HepG2 (cell line): ENCODE results near the gene MORC4. TPM values are rescaled to one million over a fixed set of nuclear protein-coding genes. Genes with fewer than 3 reads are reported as not detected.
A peak's percentile ranks its signal among the peaks of the same experiment; 100 is the strongest.

Experiments used
- BORCS8-MEF2B ChIP-seq: sonication (generic); formaldehyde crosslinking; IDR thresholded peaks from 2 replicates; pipeline ENCODE4 v1.8.0; 2022; ENCODE audit warnings: mild to moderate bottlenecking, missing genetic modification reagents
- ELF3 ChIP-seq: IDR thresholded peaks from 2 replicates; pipeline ENCODE4 v1.6.1; 2016; ENCODE audit warnings: missing genetic modification reagents, missing compliant biosample characterization
- MAFK ChIP-seq, 2 experiments: IDR thresholded peaks in 1 of 2; conservative IDR thresholded peaks in 1 of 2; 2 replicates each; pipeline ENCODE4 v1.6.1; 2011; ENCODE audit warnings: improper control_type of control experiment in 2 of 2, low read length in 2 of 2
- NKX3-1 ChIP-seq: sonication (generic); formaldehyde crosslinking; IDR thresholded peaks from 2 replicates; pipeline ENCODE4 v1.5.0; 2020; ENCODE audit warnings: missing genetic modification reagents
- NPAS2 ChIP-seq: sonication (generic); formaldehyde crosslinking; IDR thresholded peaks from 2 replicates; pipeline ENCODE4 v1.8.0; 2022; ENCODE audit warnings: mild to moderate bottlenecking, missing genetic modification reagents, borderline replicate concordance
- PLSCR1 ChIP-seq: sonication (generic); formaldehyde crosslinking; IDR thresholded peaks from 2 replicates; pipeline ENCODE4 v1.5.0; 2020; ENCODE audit warnings: missing genetic modification reagents, mild to moderate bottlenecking, borderline replicate concordance
- POLR2AphosphoS2 ChIP-seq: IDR thresholded peaks from 2 replicates; pipeline ENCODE4 v1.6.1; 2011; ENCODE audit warnings: low read depth, low read length, improper control_type of control experiment
- SNAPC4 ChIP-seq: sonication (generic); formaldehyde crosslinking; IDR thresholded peaks from 2 replicates; pipeline ENCODE4 v1.4.0; 2020; ENCODE audit warnings: mild to moderate bottlenecking, missing genetic modification reagents
- SOX5 ChIP-seq: IDR thresholded peaks from 2 replicates; pipeline ENCODE4 v1.6.1; 2016; ENCODE audit warnings: borderline replicate concordance
- TFDP1 ChIP-seq: IDR thresholded peaks from 2 replicates; pipeline ENCODE4 v1.6.1; 2016; ENCODE audit warnings: missing compliant biosample characterization, missing genetic modification reagents, borderline replicate concordance
- ZBTB38 ChIP-seq: sonication (generic); formaldehyde crosslinking; IDR thresholded peaks from 2 replicates; pipeline ENCODE4 v1.5.1; 2020; ENCODE audit warnings: mild to moderate bottlenecking, missing genetic modification reagents
- ZNF205 ChIP-seq: IDR thresholded peaks from 2 replicates; pipeline ENCODE4 v1.6.1; 2018; ENCODE audit warnings: missing biosample characterization, missing genetic modification reagents
- ZNF687 ChIP-seq: sonication (generic); formaldehyde crosslinking; IDR thresholded peaks from 2 replicates; pipeline ENCODE4 v1.5.1; 2020; ENCODE audit warnings: mild to moderate bottlenecking, missing genetic modification reagents, moderate library complexity
- ZZZ3 ChIP-seq: sonication (generic); formaldehyde crosslinking; IDR thresholded peaks from 2 replicates; pipeline ENCODE4 v1.4.0; 2020; ENCODE audit warnings: missing genetic modification reagents, mild to moderate bottlenecking, borderline replicate concordance
- polyA plus RNA-seq, 8 experiments: library from polyadenylated mRNA; depleted of rRNA in 3 of 8; stranded (reverse) in 7 of 8; unstranded in 1 of 8; fragments of >200 nt; fragmentation: Illumina TruSeq in 4 of 8; extraction: Trizol in 4 of 8; gene quantifications; 2 replicates each; pipeline versions ENCODE4 v1.2.1 to v1.2.3, GENCODE V29; 2011 to 2016; ENCODE audit warnings: low read depth in 4 of 8, missing spikeins in 1 of 8, mixed read lengths in 1 of 8; ENCODE audit not compliant: insufficient read depth in 1 of 8
- total RNA-seq, 5 experiments: library from RNA; depleted of rRNA; stranded (reverse); fragments of >200 nt; fragmentation: Illumina TruSeq; extraction: Trizol; gene quantifications; 2 replicates each; pipeline ENCODE4 v1.2.3, GENCODE V29; 2016; ENCODE audit warnings: low read depth in 1 of 5

The MORC4 gene
- total and polyA plus RNA-seq, 2 of the 13 experiments (the other 11 are each of a cell fraction or from before 2014, with no cell fraction given), result 7.3 to 17.6 TPM

- TF ChIP-seq NPAS2 (CRISPR knock-in tag) (no peak), BORCS8-MEF2B (CRISPR knock-in tag) (no peak), NKX3-1 (no peak), ZNF687 (CRISPR knock-in tag) (peak; percentile 39), SNAPC4 (CRISPR knock-in tag) (no peak), ZBTB38 (CRISPR knock-in tag) (no peak), ZZZ3 (CRISPR knock-in tag) (no peak), MAFK (conservative IDR thresholded peaks at IDR 0.05 in 1 of 2, IDR thresholded peaks at IDR 0.05 in 1 of 2; ENCODE audit: low read length in 2 of 2) (no peak), SOX5 (CRISPR knock-in tag) (no peak), POLR2AphosphoS2 (no peak), PLSCR1 (CRISPR knock-in tag) (no peak), TFDP1 (CRISPR knock-in tag) (peak; percentile 82), ELF3 (0 out of 2 replicates have a peak, but pooled peaks have one; percentile 14), ZNF205 (CRISPR knock-in tag) (no peak)
Measured at GRCh38 chrX:107000013-107000515, at the start of gene MORC4 (continued).
